Activated T-cell treated with anti-CD3 and anti-CD28 coated beads for 1 hour (primary cell): ENCODE data around the gene MARCO.

Experiments
- DNase-seq: peaks from one replicate; pipeline ENCODE4 v3.0.0-alpha.2; 2020; ENCODE audit warnings: low read depth

Gene MARCO

GRCh38 chr2:119040730-119041129 lies 98.7 kb downstream of the MARCO start:
- DNase-seq = no peak
